Measurements from ENCODE around the gene TMEM41A. TPM values are rescaled to one million over a fixed set of nuclear protein-coding genes. Genes with fewer than 3 reads are reported as not detected.
"Not testable (repeated sequence)": the region's sequence is repeated elsewhere in the genome, so short reads cannot be mapped to it uniquely, and the experiment has no call there.

The TMEM41A gene
- total RNA-seq, 4 donors from 2014 or later: 12.5 to 24.6 (median 13.4) TPM

GRCh38 chr3:185473290-185473815 is 25.5 kb downstream of the TMEM41A start:
- ATAC-seq (ENCODE audit: low FRiP score) (no peak), DNase-seq (ENCODE audit: low spot score) (no peak)
- no peak for TF ChIP-seq CTCF (IDR thresholded peaks at IDR 0.05)

GRCh38 chr3:185470323-185470722 is 28.5 kb downstream of the TMEM41A start:
- TF ChIP-seq CTCF (IDR thresholded peaks at IDR 0.05): no peak
- no peak for DNase-seq (ENCODE audit: low spot score)
- no peak for ATAC-seq (ENCODE audit: low FRiP score)

- no peak for ATAC-seq (ENCODE audit: low FRiP score)
- no peak for DNase-seq (ENCODE audit: low spot score)
- TF ChIP-seq CTCF (IDR thresholded peaks at IDR 0.05): no peak
These were observed 29.3 kb downstream of the TMEM41A start for GRCh38 chr3:185469542-185469941.

GRCh38 chr3:185466123-185466522 is 32.7 kb downstream of the TMEM41A start:
- not testable (repeated sequence) for ATAC-seq (ENCODE audit: low FRiP score); DNase-seq (ENCODE audit: low spot score)

- ATAC-seq (ENCODE audit: low FRiP score) (no peak), DNase-seq (ENCODE audit: low spot score) (no peak)
- TF ChIP-seq CTCF (IDR thresholded peaks at IDR 0.05): no peak
These were observed 33.4 kb downstream of the TMEM41A start for GRCh38 chr3:185465471-185465870.

- TF ChIP-seq CTCF (IDR thresholded peaks at IDR 0.05): no peak
- DNase-seq (ENCODE audit: low spot score) (no peak), ATAC-seq (ENCODE audit: low FRiP score) (no peak)
These were observed 38.0 kb downstream of the TMEM41A start for GRCh38 chr3:185460719-185461350.

- DNase-seq (ENCODE audit: low spot score): no peak
- no peak for ATAC-seq (ENCODE audit: low FRiP score)
- TF ChIP-seq CTCF (IDR thresholded peaks at IDR 0.05): no peak
These were observed 38.5 kb downstream of the TMEM41A start for GRCh38 chr3:185460309-185460708.
